Mesodermal cell (in vitro differentiated cells): ENCODE measurements around the gene GRM3.

Experiments
- H3K27ac ChIP-seq: 2 replicates; pipeline ENCODE4 v1.7.0; 2013; ENCODE audit warnings: mild to moderate bottlenecking, low read depth, low read length, moderate library complexity; ENCODE audit not compliant: severe bottlenecking
- H3K36me3 ChIP-seq: 2 replicates; pipeline ENCODE4 v1.7.1; 2013; ENCODE audit warnings: mild to moderate bottlenecking, low read length, moderate library complexity; ENCODE audit not compliant: control insufficient read depth, insufficient read depth
- H3K4me1 ChIP-seq: one replicate; pipeline ENCODE4 v1.7.1; 2013; ENCODE audit warnings: mild to moderate bottlenecking, low read length; ENCODE audit not compliant: insufficient read depth, control insufficient read depth, poor library complexity, severe bottlenecking
- H3K4me3 ChIP-seq: 2 replicates; pipeline ENCODE4 v1.7.0; 2013; ENCODE audit warnings: low read length, control low read depth, mild to moderate bottlenecking; ENCODE audit not compliant: insufficient read depth, poor library complexity, severe bottlenecking; ENCODE audit errors: extremely low read depth
- H3K9me3 ChIP-seq: 2 replicates; pipeline ENCODE4 v1.7.1; 2013; ENCODE audit warnings: mild to moderate bottlenecking, low read length, moderate library complexity; ENCODE audit not compliant: control insufficient read depth
- WGBS, 2 experiments: methylation state at CpG; one replicate each; pipeline ENCODE4 v1.1.5; 2013; ENCODE audit warnings: missing lambda C conversion rate in 2 of 2; ENCODE audit not compliant: insufficient coverage in 2 of 2; 5-methylcytosine and 5-hydroxymethylcytosine counted together

GRM3 gene

GRCh38 chr7:86692755-86693154 is 49.0 kb downstream of the GRM3 start:
- Histone ChIP-seq H3K36me3 (no peaks in the 10 kb centered on the region), H3K4me1 (no peaks in the 10 kb centered on the region), H3K27ac (no peak overlapping the region), H3K4me3 (no peak overlapping the region), H3K9me3 (no peaks in the 10 kb centered on the region)
- 80 to 83% methylated on average over 1 of the region's 2 CpGs for WGBS, 2 experiments

- H3K27ac ChIP-seq = no peak overlapping the region
- H3K9me3 ChIP-seq = no peaks in the 10 kb centered on the region
- 100% methylated on average over 1 of the region's 1 CpG; no CpG with 5 or more reads in 1 of the 2 experiments for WGBS, 2 experiments
- no peak overlapping the region for H3K4me3 ChIP-seq
- no peaks in the 10 kb centered on the region for H3K36me3 ChIP-seq
- no peaks in the 10 kb centered on the region for H3K4me1 ChIP-seq
Measured at GRCh38 chr7:86706406-86706805, 62.7 kb downstream of the GRM3 start.

GRCh38 chr7:86708031-86708680 is 64.4 kb downstream of the GRM3 start:
- no peaks in the 10 kb centered on the region for H3K9me3 ChIP-seq
- no peak overlapping the region for H3K4me3 ChIP-seq
- WGBS, 2 experiments = 40 to 71% methylated on average over 4 to 5 of the region's 6 CpGs
- H3K36me3 ChIP-seq = no peaks in the 10 kb centered on the region
- H3K27ac ChIP-seq = no peak overlapping the region
- H3K4me1 ChIP-seq = no peaks in the 10 kb centered on the region

GRCh38 chr7:86720306-86720705 is 76.6 kb downstream of the GRM3 start:
- whole genome bisulfite sequencing, 2 experiments = 100% methylated on average over 1 of the region's 1 CpG; no CpG with 5 or more reads in 1 of the 2 experiments
- H3K27ac ChIP-seq = no peak overlapping the region
- H3K9me3 ChIP-seq = no peaks in the 10 kb centered on the region
- no peaks in the 10 kb centered on the region for H3K4me1 ChIP-seq
- no peaks in the 10 kb centered on the region for H3K36me3 ChIP-seq
- no peak overlapping the region for H3K4me3 ChIP-seq

- Histone ChIP-seq H3K4me1 (no peaks in the 10 kb centered on the region), H3K36me3 (no peaks in the 10 kb centered on the region), H3K27ac (no peak overlapping the region), H3K4me3 (no peak overlapping the region), H3K9me3 (no peaks in the 10 kb centered on the region)
- WGBS, 2 experiments = 94 to 96% methylated on average over 4 of the region's 4 CpGs
Measured at GRCh38 chr7:86733783-86734182, 90.1 kb downstream of the GRM3 start.

GRCh38 chr7:86745013-86745745 is 101.5 kb downstream of the GRM3 start:
- Histone ChIP-seq H3K4me1 (no peaks in the 10 kb centered on the region), H3K36me3 (no peaks in the 10 kb centered on the region), H3K9me3 (no peaks in the 10 kb centered on the region), H3K4me3 (no peak overlapping the region), H3K27ac (no peak overlapping the region)
- WGBS, 2 experiments = 100% methylated on average over 2 of the region's 3 CpGs; no CpG with 5 or more reads in 1 of the 2 experiments

- Histone ChIP-seq H3K4me3 (no peak overlapping the region), H3K36me3 (no peaks in the 10 kb centered on the region), H3K9me3 (no peaks in the 10 kb centered on the region), H3K4me1 (no peaks in the 10 kb centered on the region), H3K27ac (no peak overlapping the region)
- 36 to 78% methylated on average over 2 to 3 of the region's 3 CpGs for WGBS, 2 experiments
Measured at GRCh38 chr7:86747698-86748097, 104.0 kb downstream of the GRM3 start.

- H3K36me3 ChIP-seq = no peaks in the 10 kb centered on the region
- H3K4me3 ChIP-seq = no peak overlapping the region
- H3K4me1 ChIP-seq = no peaks in the 10 kb centered on the region
- WGBS, 2 experiments = no CpG with 5 or more reads among the region's 4 CpGs
- H3K9me3 ChIP-seq = no peaks in the 10 kb centered on the region
- no peak overlapping the region for H3K27ac ChIP-seq
Measured at GRCh38 chr7:86748201-86748600, 104.5 kb downstream of the GRM3 start.

- Histone ChIP-seq H3K4me3 (no peak overlapping the region), H3K27ac (no peak overlapping the region), H3K9me3 (no peaks in the 10 kb centered on the region), H3K36me3 (no peaks in the 10 kb centered on the region), H3K4me1 (no peaks in the 10 kb centered on the region)
- WGBS, 2 experiments = 90 to 91% methylated on average over 3 to 4 of the region's 7 CpGs
Measured at GRCh38 chr7:86748843-86749719, 105.4 kb downstream of the GRM3 start.

GRCh38 chr7:86749741-86750665 is 106.3 kb downstream of the GRM3 start:
- Histone ChIP-seq H3K4me3 (no peak overlapping the region), H3K27ac (no peak overlapping the region), H3K36me3 (no peaks in the 10 kb centered on the region), H3K9me3 (no peaks in the 10 kb centered on the region), H3K4me1 (no peaks in the 10 kb centered on the region)
- WGBS, 2 experiments = 100% methylated on average over 1 to 2 of the region's 4 CpGs
